ENCODE measurements around the gene LSM3.

GRCh38 chr3:14151471-14152083, 27.0 kb upstream of the LSM3 start:
- no peak for TF ChIP-seq POLR2A (IDR thresholded peaks at IDR 0.05; ENCODE audit: low read length)
- no peak for TF ChIP-seq GATA1 (IDR thresholded peaks at IDR 0.05; ENCODE audit: low read depth, low read length)

Measured in erythroblast (primary cell).